Fibroblast of pulmonary artery (primary cell): ENCODE results near the gene STPG2.

Experiments
- DNase-seq: peaks from one replicate; pipeline ENCODE4 v3.0.0-alpha.2; 2010; ENCODE audit warnings: low read depth
- H3K4me3 ChIP-seq: replicated peaks from 2 replicates; pipeline ENCODE4 v1.5.1; 2011; ENCODE audit warnings: low read depth, mild to moderate bottlenecking, control low read depth, low read length, moderate library complexity
- CTCF ChIP-seq: IDR thresholded peaks from 2 replicates; pipeline ENCODE4 v1.5.1; 2011; ENCODE audit warnings: mild to moderate bottlenecking, control low read depth, low read length, inconsistent platforms; ENCODE audit errors: missing control alignments

Gene STPG2

GRCh38 chr4:97845758-97846157, 297.5 kb downstream of the STPG2 start:
- no peak for DNase-seq
- no peak overlapping the region for H3K4me3 ChIP-seq
- TF ChIP-seq CTCF, result no peak

GRCh38 chr4:97841512-97841911, 301.8 kb downstream of the STPG2 start:
- H3K4me3 ChIP-seq, result no peak overlapping the region
- TF ChIP-seq CTCF, result no peak
- no peak for DNase-seq

- no peak for DNase-seq
- H3K4me3 ChIP-seq, result no peak overlapping the region
- no peak for TF ChIP-seq CTCF
These were observed 306.6 kb downstream of the STPG2 start for GRCh38 chr4:97836662-97837061.

GRCh38 chr4:97828646-97829045, 314.6 kb downstream of the STPG2 start:
- H3K4me3 ChIP-seq, result no peak overlapping the region
- no peak for DNase-seq
- TF ChIP-seq CTCF, result no peak

GRCh38 chr4:97819294-97819693, 324.0 kb downstream of the STPG2 start:
- no peak for DNase-seq
- no peak overlapping the region for H3K4me3 ChIP-seq
- TF ChIP-seq CTCF, result no peak

- H3K4me3 ChIP-seq, result no peak overlapping the region
- DNase-seq, result no peak
- no peak for TF ChIP-seq CTCF
These were observed 330.5 kb downstream of the STPG2 start for GRCh38 chr4:97812768-97813167.

- TF ChIP-seq CTCF, result no peak
- H3K4me3 ChIP-seq, result no peak overlapping the region
- DNase-seq, result no peak
These were observed 356.9 kb downstream of the STPG2 start for GRCh38 chr4:97786306-97786920.
